ENCODE results near the gene UGT1A3.

- TF ChIP-seq, protein P1, sequence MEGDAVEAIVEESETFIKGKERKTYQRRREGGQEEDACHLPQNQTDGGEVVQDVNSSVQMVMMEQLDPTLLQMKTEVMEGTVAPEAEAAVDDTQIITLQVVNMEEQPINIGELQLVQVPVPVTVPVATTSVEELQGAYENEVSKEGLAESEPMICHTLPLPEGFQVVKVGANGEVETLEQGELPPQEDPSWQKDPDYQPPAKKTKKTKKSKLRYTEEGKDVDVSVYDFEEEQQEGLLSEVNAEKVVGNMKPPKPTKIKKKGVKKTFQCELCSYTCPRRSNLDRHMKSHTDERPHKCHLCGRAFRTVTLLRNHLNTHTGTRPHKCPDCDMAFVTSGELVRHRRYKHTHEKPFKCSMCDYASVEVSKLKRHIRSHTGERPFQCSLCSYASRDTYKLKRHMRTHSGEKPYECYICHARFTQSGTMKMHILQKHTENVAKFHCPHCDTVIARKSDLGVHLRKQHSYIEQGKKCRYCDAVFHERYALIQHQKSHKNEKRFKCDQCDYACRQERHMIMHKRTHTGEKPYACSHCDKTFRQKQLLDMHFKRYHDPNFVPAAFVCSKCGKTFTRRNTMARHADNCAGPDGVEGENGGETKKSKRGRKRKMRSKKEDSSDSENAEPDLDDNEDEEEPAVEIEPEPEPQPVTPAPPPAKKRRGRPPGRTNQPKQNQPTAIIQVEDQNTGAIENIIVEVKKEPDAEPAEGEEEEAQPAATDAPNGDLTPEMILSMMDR (IDR thresholded peaks at IDR 0.05; ENCODE audit: insufficient read depth, low read length, poor library complexity, severe bottlenecking) = no peak
- TF ChIP-seq EZH2phosphoT487 (conservative IDR thresholded peaks at IDR 0.05; ENCODE audit: low read length) = no peak
These were observed 70.9 kb downstream of the UGT1A3 start for GRCh38 chr2:233799716-233800115.
